Heart right ventricle (tissue), 16 donors: ENCODE data around the gene USF1. TPM values are rescaled to one million over a fixed set of nuclear protein-coding genes. Genes with fewer than 3 reads are reported as not detected.

ENCODE experiments used
- ATAC-seq, 8 donors: fragments of 200-7000 bp; cut with Tn5 transposase; one replicate each; pipeline ENCODE4 v1.9.1; 2020; ENCODE audit warnings: mild to moderate bottlenecking in 8 of 8, moderate library complexity in 8 of 8, moderate number of reproducible peaks in 1 of 8
- DNase-seq, 2 donors: peaks; one replicate each; pipeline ENCODE4 v3.0.0-alpha.2; 2020
- H3K27ac ChIP-seq, 10 donors: fragments of 200-600 bp; sonication (generic) in 2 of 10; one replicate each; pipeline versions ENCODE4 v1.5.0 to v1.8.0; 2020 to 2022; ENCODE audit warnings: mild to moderate bottlenecking in 3 of 10
- H3K27me3 ChIP-seq, 7 donors: fragments of 200-600 bp; one replicate each; pipeline ENCODE4 v1.8.0; 2021 to 2022; ENCODE audit warnings: mild to moderate bottlenecking in 2 of 7
- H3K36me3 ChIP-seq, 9 donors: fragments of 200-600 bp; sonication (generic) in 1 of 9; one replicate each; pipeline versions ENCODE4 v1.5.0 to v1.8.0; 2020 to 2022; ENCODE audit warnings: mild to moderate bottlenecking in 2 of 9
- H3K4me1 ChIP-seq, 9 donors: fragments of 200-600 bp; sonication (generic) in 1 of 9; one replicate each; pipeline versions ENCODE4 v1.5.0 to v1.8.0; 2020 to 2022; ENCODE audit warnings: mild to moderate bottlenecking in 4 of 9
- H3K4me3 ChIP-seq, 10 donors: fragments of 200-600 bp; sonication (generic) in 2 of 10; one replicate each; pipeline versions ENCODE4 v1.5.0 to v1.8.0; 2020 to 2022; ENCODE audit warnings: mild to moderate bottlenecking in 7 of 10, moderate library complexity in 2 of 10
- H3K9me3 ChIP-seq, 11 donors: fragments of 200-600 bp in 10 of 11; sonication (generic) in 2 of 11; one replicate each; pipeline versions ENCODE4 v1.5.0 to v1.8.0; 2013 to 2022; ENCODE audit warnings: mild to moderate bottlenecking in 2 of 11, control low read depth in 1 of 11, moderate library complexity in 1 of 11
- WGBS, 2 donors: extraction: QIAGEN DNeasy Blood & Tissue Kit; methylation state at CpG; one replicate each; pipeline ENCODE4 v1.1.7; 2013; ENCODE audit warnings: inconsistent platforms in 1 of 2; 5-methylcytosine and 5-hydroxymethylcytosine counted together
- intact Hi-C, 10 donors: fragments of 100-400 bp; cut with DNase I; formaldehyde crosslinking; loops; one replicate each; pipeline versions ENCODE4 v1.11.1 to v1.14.2; 2022
- polyA plus RNA-seq, 2 donors: library from polyadenylated mRNA; stranded (reverse); fragments of 200-250 nt; gene quantifications; one replicate each; pipeline ENCODE4 v1.2.3, GENCODE V29; 2013
- total RNA-seq, 10 donors: library from RNA; stranded (reverse); fragmentation: NEBNext Ultra II Directional in 3 of 10; extraction: Animal tissue kit (Norgen Biotek cat#: 25700) in 3 of 10; gene quantifications; one replicate each; pipeline versions ENCODE4 v1.2.1 to v1.2.4, GENCODE V29; 2021 to 2023
- TF ChIP-seq, protein P1 (sequence below), 9 donors: fragments of 200-600 bp; sonication (generic) in 2 of 9; IDR thresholded peaks; one replicate each; pipeline versions ENCODE4 v1.5.0 to v1.8.0; 2021 to 2022; ENCODE audit warnings: antibody characterized with exemption in 9 of 9, mild to moderate bottlenecking in 5 of 9, moderate library complexity in 1 of 9
- donor health status: Arrhythmogenic right ventricular cardiomyopathy.
- donor health status: ischemic (EF 13 %, LVEDD 7.1; RV severe dilation, severe dysfunction).
- donor health status: healthy with polysubstance abuse.
- donor health status: DM: no; HTN: yes; CAD: no.
- donor health status: DM: no; HTN: no; CAD: no.
- donor health status: ischemic (EF 25% LVEDD 6.9; RV normal size, moderate dysfunction).
- donor health status: ischemic (EF 25% LVEDD 5.7; RV mildly dilated, moderate dysfunction).
- donor health status: healthy.
- donor health status: DM: yes; HTN: yes; CAD: no.
- donor health status: Ischemic cardiomyopathy.
- donor health status: ischemic (EF 35%, LVEDD 5.7; RV mildly dilated, moderate dysfunction).
- donor health status: nonischemic (EF 11% LVEDD 7.7; RV severe dilation, severe dysfunction).
- donor health status: DM: yes; HTN: yes; CAD: no.
- donor health status: PGD.
- donor health status: ischemic (EF 29% LVEDD 5.4; RV normal size, mild dysfunction).
- donor health status: nonischemic (EF 23%, LVEDD 6.1; RV moderate dilation, normal function).

Gene USF1
- total and polyA plus RNA-seq, 12 donors = 23.7 to 55.1 (median 29.9) TPM

DNA sequence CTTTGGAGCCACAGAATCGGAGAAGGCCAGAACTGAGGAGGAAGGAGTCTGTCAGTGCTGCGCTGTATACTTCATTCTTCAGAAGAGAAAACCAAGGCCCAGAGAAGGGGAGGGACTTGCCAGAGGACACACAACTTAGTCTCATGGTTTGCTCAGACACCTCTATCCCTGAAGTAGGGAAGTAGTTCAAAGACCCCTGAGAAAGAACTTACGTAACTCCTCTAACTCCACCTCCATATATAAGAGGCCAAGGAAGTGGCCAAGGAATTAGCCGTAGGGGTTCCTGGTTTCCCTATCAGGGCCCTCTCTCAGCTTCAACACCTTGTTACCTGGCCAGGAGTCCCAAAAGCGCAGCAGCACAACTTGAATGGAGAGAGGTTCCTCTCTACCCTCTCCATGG, 44.2 kb upstream of the USF1 start:
- intact Hi-C loops = loop anchor here in 3 of 10 donors (10.0 kb wide), 1 partner anchor 255 kb away; no protein-coding TSS in a partner anchor
- DNase-seq = no peak
- TF ChIP-seq, protein P1, sequence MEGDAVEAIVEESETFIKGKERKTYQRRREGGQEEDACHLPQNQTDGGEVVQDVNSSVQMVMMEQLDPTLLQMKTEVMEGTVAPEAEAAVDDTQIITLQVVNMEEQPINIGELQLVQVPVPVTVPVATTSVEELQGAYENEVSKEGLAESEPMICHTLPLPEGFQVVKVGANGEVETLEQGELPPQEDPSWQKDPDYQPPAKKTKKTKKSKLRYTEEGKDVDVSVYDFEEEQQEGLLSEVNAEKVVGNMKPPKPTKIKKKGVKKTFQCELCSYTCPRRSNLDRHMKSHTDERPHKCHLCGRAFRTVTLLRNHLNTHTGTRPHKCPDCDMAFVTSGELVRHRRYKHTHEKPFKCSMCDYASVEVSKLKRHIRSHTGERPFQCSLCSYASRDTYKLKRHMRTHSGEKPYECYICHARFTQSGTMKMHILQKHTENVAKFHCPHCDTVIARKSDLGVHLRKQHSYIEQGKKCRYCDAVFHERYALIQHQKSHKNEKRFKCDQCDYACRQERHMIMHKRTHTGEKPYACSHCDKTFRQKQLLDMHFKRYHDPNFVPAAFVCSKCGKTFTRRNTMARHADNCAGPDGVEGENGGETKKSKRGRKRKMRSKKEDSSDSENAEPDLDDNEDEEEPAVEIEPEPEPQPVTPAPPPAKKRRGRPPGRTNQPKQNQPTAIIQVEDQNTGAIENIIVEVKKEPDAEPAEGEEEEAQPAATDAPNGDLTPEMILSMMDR (IDR thresholded peaks at IDR 0.05) = no peak

DNA sequence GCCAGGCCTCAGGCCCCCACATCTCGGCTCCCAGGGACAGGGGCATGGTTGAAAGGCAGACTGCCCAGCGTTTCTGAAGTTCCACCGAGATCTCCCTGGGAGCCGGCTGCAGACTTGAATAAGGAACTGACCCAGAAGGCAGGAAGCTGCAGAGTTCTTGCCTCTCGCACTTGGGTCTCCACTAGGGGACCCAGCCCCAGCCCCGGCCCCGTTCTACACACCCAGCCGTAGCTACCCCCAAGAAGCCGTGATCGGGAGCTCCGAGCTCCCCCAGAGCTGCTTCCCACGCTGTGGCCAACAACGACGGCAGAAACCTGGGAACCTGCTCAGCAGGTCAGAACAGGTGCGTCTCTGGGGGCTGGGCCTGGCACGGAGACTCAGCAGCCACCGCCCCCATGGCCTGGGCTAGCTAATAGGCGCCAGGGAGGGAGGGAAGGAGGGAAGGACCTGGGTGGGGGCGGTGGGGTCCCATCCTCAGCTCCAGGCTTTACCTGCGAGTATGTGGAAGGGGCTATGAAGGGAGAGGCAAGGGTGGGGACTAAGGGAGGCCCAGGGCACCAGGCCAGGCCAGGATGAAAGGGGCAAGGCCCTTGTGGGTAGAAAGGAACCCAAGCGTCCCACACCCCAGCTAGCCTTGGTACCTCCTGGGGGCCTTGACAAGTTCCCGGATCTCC, 43.6 kb upstream of the USF1 start, which contains the start of gene NECTIN4:
TSS of gene NECTIN4 (minus strand) at position 308 of the 674 bp plus-strand sequence. CDS start at position 46, 262 bp downstream.
- H3K27me3 ChIP-seq = no peaks in the 10 kb centered on the region
- H3K4me1 ChIP-seq = peaks cover 0 to 2% (median 0%) of the 10 kb centered on the region in 9 donors
- H3K36me3 ChIP-seq = no peaks in the 10 kb centered on the region
- no peak within 1 kb of the TSS for H3K27ac ChIP-seq
- no peak for ATAC-seq
- no peak for DNase-seq
- intact Hi-C loops = no loop called here
- TF ChIP-seq, protein P1 (IDR thresholded peaks at IDR 0.05) = no peak
- H3K4me3 ChIP-seq = no peak within 1 kb of the TSS
- WGBS, 2 donors = 73 to 75% methylated on average over 22 of the region's 22 CpGs
- H3K9me3 ChIP-seq = no peaks in the 10 kb centered on the region

More for the DNA sequence above, 44.2 kb upstream of the USF1 start:
- ATAC-seq = no peak
- no peaks in the 10 kb centered on the region for H3K4me1 ChIP-seq
- no peaks in the 10 kb centered on the region for H3K9me3 ChIP-seq
- no peaks in the 10 kb centered on the region for H3K36me3 ChIP-seq
- WGBS, 2 donors = 95 to 97% methylated on average over 5 of the region's 5 CpGs
- H3K27me3 ChIP-seq = no peaks in the 10 kb centered on the region
- no peak overlapping the region for H3K27ac ChIP-seq
- no peak overlapping the region for H3K4me3 ChIP-seq

DNA sequence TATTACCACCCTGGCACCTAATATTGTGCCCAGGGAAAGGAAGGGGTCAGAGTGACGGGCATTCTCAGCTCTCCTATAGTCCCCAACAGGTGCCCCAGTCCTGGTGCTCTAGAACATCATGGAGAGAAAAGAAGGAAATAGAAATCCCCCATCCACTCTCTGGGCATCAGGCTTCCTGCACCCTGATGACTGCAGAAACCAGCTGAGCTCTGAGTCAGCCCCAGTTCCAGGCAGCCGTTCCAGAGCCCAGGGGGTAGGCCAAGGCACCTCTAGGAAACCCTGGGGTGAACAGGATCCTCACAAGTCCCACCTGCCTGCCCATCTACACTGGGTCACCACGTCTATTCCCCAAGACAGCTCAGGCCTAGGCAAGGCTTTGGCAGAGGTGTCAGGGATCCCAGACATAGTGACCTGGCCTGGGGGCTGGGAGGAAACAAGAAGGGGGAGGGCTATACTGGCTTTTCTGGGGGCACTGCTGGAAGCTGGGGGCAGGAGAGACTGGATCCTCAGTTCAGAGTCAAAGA, 42.9 kb upstream of the USF1 start:
- no peak overlapping the region for H3K4me3 ChIP-seq
- no peaks in the 10 kb centered on the region for H3K9me3 ChIP-seq
- 88 to 98% methylated on average over 3 of the region's 3 CpGs for WGBS, 2 donors
- peaks cover 0 to 8% (median 0%) of the 10 kb centered on the region in 9 donors for H3K4me1 ChIP-seq
- intact Hi-C loops = no loop called here
- no peak for ATAC-seq
- TF ChIP-seq, protein P1 (IDR thresholded peaks at IDR 0.05) = no peak
- no peak overlapping the region for H3K27ac ChIP-seq
- DNase-seq = no peak
- no peaks in the 10 kb centered on the region for H3K27me3 ChIP-seq
- no peaks in the 10 kb centered on the region for H3K36me3 ChIP-seq

DNA sequence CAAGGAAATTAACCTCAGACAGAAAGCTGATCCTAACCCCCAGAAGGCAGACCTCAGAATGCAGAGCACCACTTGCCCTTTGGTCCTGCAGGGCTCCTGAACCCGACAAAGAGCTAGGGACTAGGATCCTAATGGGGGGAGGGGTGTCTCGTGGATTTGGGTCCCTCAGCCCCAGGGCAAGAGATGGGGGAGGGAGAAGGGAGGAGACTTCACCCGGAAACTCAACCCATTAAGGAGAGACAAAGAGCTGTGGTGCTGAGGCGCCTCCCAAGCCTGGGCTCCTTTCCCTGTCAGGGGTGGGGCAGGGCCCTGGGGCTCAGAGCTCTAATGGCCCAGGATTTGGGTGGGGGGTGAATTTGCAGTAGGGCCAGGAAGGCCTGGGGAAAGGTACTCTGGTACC, 40.7 kb upstream of the USF1 start:
- intact Hi-C loops = no loop called here

More for the DNA sequence above, 40.7 kb upstream of the USF1 start:
- H3K27ac ChIP-seq = no peak overlapping the region
- H3K27me3 ChIP-seq = no peaks in the 10 kb centered on the region
- no peaks in the 10 kb centered on the region for H3K36me3 ChIP-seq
- no peaks in the 10 kb centered on the region for H3K9me3 ChIP-seq
- DNase-seq (no peak), ATAC-seq (no peak)
- H3K4me3 ChIP-seq = no peak overlapping the region
- peaks cover 0 to 22% (median 0%) of the 10 kb centered on the region in 9 donors for H3K4me1 ChIP-seq
- TF ChIP-seq, protein P1 (IDR thresholded peaks at IDR 0.05) = no peak
- 72 to 80% methylated on average over 4 of the region's 4 CpGs for WGBS, 2 donors
